GM18951 (cell line): Measurements from ENCODE around the gene THPO.

Source experiments
- POLR2A ChIP-seq: IDR thresholded peaks from 4 replicates; pipeline ENCODE4 v1.6.1; 2011; ENCODE audit warnings: mild to moderate bottlenecking; ENCODE audit not compliant: insufficient read length, insufficient read depth; ENCODE audit errors: extremely low read depth
- in situ Hi-C: fragments of 300-500 bp; cut with MboI; formaldehyde crosslinking; loops from one replicate; pipeline ENCODE4 v1.12.0; 2022; ENCODE audit warnings: low sequenced_read_pairs, mixed read lengths, inconsistent platforms; ENCODE audit not compliant: unreplicated experiment

THPO gene

DNA sequence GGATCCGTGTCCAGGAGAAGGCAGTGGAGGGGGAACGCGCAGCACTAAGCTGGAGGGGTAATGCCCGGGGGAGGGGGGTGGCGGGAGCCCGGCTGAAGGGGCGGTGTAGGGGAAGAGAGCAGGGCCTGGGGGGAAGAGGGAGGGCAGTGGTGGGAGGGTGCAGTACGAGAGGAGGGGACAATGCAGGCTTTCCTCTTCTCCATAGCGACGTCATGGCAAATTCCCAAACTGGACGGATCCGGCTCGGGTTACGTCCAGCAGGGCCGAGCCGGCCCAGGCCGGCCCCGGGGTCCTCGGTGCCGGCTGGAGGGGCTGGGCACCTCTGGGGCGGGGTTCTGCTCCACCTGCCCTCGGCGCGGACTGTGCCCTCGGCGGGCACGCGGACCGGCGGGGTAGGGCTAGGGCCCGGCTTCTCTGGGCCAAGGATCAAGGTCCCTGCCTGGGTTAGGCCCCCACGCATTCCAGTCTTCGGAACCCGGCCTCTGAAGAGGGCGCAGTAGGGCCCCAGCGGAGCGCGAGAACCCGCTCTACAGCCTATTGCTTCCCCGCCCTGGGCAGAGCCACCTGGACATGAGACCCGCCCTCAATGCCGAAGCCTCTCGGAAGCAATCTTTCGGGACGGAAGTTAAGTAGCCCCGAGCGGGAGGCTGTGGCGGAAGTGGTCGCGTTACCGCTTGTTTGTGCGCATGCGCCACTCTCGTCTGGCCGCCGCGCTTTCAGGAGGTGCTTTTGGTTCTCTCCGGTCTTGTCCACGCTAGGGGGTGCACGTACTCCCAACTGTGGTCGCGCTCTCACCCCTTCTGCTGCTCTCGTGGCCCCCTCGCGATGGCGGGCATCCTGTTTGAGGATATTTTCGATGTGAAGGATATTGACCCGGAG lies 15.1 kb downstream of the THPO start:
- in situ Hi-C loops: loop anchor here (25.0 kb wide), 1 partner anchor 174 kb away; no protein-coding TSS in a partner anchor
- peak; percentile 80 for TF ChIP-seq POLR2A

DNA sequence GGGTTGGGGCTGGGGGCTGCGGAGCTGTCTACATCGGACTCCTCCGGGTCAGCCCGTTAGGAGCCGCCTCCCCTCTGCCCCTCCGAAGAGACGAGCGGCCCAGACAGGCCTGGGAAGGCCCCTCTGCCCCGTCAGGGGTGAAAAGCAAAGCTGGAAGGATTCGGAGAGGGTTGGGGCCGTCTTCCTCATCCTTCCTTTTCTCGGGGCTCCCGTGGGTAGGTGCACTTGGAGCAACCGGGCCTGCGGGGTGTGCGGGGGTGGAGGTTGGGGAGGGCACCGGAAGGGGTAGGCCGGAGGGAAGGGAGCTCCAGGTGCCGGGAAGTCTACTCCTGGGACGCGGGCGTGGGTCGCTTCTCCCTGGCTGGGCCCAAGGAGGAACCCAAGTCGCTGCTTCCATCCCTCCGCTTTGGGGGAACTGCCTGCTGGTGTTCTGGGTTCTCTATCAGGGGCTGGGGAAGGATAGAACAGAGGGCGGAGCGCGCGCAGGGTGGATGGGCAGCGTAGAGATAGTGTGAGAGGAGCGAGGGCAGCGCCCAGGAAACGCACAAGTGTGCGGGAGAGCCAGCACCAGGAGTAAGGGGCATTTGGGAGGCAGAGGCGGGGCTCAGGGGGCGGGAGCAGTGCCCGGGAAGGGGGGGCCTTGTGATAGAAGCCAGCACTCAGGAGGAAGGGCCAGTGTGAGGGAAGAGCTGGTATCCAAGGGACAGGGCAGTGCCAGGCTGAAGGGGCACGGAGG lies 15.9 kb downstream of the THPO start:
- no peak for TF ChIP-seq POLR2A
- in situ Hi-C loops: loop anchor here (25.0 kb wide), 1 partner anchor 175 kb away; no protein-coding TSS in a partner anchor

DNA sequence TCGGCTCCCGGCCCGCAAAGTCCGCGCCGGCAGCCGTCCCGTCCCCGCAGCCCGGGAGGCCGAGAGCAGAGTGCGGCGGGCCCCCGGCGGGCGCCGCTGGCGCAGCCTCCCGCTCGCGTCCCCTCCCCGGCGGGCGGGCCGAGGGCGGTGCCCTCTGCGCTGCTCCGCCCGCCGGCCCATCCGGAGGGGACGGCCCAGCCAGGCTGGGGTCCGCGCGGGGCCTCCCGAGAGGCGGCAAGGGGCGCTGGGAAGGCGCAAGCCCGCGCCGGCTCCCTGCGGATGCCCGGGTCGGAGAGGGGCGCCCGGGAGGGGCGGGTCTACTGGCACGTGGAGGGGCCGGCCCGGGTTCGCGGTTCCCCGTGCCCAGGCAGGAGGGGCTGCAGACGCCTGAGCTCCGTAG lies 16.5 kb downstream of the THPO start, which contains the start of the genes CLCN2 and POLR2H:
Gene CLCN2 (minus strand): TSS at position 74 of the 400 bp plus-strand sequence. CDS start 126 bp downstream, outside the sequence.
Gene POLR2H (plus strand): TSS at position 179 of the 400 bp plus-strand sequence. CDS start 1,783 bp downstream, outside the sequence.
- in situ Hi-C loops: loop anchor here (25.0 kb wide), 1 partner anchor 176 kb away; no protein-coding TSS in a partner anchor
- peak; percentile 54 for TF ChIP-seq POLR2A

DNA sequence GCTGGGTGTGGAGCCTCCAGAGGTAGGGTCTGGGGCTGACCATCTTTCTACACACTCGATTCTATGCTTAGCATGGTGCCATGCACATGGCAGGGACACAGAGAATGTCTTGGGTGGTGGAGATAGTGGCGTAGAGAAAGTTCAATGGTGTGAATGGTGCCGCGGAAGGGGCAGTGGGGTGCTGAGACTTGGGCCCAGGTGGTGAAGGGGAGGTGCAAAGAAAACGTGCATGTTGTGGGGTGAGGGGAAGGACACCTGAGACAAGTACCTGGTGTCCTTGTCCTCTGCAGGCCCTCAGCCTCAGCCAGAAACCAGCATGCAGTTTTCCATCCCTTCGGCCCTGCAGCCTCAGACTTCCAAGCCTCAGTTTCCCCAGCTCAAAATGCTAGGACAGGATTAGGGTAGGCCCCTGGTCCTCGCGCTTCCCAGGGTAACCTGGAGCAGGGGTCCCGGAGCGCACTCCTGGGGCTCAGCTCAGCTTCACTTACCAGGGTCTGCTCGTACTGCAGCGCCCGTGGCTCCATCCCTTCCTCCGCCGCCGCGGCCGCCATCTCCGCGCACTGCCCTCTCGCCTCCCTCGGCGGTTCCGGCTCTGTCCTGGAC lies 17.0 kb downstream of the THPO start:
- in situ Hi-C loops: loop anchor here (25.0 kb wide), 1 partner anchor 176 kb away; no protein-coding TSS in a partner anchor
- no peak for TF ChIP-seq POLR2A

DNA sequence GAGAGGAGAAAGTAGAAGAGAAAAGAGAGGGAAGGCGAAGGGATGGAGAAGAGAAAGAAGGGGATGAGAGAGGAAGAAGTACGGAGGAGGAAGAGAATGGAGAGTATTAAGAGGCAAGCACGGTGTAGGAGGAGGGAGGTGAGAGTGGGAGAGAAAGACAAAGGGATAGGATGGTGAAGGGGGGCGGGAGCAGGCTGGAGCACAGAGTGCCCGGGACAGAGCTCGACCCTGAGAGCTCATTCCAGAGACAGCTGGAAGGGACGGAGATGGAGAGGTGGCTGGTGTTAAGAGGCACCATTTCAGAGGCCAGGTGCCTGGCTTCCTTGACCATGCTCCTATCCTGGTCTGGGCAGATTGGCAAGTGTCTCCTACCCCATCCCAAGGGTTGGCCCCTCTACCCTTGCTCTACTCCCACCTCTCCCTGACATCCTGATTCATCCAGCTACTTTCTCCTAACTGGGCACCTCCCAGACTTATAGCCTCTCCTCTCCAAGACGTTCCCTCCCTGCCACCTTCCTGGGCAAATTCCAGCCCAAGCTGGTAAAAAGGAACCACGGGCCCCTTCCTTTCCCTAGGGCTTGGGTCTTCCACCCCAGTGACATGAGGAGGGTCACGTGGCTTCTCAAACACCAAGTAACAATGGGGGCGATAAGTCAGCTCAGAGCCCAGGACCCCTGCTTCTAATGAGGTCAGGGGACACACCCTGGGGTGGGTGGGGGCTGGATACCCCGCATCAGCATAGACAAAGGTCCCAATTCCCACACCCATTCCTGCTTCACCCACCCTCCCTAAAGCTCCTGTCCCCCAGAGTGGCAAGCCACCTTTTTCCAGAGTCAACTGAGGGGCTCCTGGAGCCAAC lies 17.7 kb downstream of the THPO start:
- in situ Hi-C loops: loop anchor here (25.0 kb wide), 1 partner anchor 177 kb away; no protein-coding TSS in a partner anchor
- TF ChIP-seq POLR2A: no peak

DNA sequence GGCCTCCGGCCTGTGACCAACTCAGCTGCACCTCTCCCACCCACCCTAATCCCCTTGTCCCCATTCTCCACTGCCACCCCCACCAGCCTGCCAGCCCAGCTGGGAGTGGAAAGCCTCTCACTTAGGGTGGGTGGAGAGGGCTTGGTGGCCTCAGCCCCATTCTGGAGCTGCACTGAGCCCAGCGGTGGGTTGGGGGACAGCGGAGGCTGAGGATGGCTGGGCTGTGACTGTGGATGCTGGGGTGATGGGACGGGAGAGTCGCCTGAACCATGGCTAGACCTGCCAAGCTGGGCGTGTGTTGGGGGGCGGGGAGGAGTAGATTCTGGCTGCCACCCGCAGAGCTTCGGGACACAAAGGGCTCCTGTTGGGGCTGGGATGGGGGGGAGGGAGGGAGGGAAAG lies 18.4 kb downstream of the THPO start:
- no peak for TF ChIP-seq POLR2A
- in situ Hi-C loops: loop anchor here (25.0 kb wide), 1 partner anchor 178 kb away; no protein-coding TSS in a partner anchor

DNA sequence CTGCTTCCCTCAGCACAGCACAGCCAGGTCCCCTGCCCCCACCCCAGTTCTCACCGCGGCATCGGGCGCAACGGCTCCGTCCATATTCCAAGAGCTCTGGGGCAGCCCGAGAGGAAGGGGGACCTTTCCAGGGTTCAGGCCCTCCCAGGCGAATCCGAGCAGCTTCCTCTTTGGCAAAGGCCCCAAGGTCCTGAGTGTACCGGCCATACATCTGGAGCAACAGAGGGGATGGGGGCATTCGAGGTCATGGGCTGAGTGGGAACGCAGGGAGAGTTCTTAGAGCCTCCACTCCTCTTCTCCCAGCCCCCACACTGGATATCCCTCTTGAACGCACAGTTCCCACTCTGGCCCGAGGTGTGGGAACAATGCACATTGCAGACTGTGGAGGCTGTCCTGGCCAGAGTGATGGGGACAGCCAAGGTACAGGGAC lies 19.1 kb downstream of the THPO start:
- in situ Hi-C loops: loop anchor here (25.0 kb wide), 1 partner anchor 178 kb away; no protein-coding TSS in a partner anchor
- TF ChIP-seq POLR2A: no peak

DNA sequence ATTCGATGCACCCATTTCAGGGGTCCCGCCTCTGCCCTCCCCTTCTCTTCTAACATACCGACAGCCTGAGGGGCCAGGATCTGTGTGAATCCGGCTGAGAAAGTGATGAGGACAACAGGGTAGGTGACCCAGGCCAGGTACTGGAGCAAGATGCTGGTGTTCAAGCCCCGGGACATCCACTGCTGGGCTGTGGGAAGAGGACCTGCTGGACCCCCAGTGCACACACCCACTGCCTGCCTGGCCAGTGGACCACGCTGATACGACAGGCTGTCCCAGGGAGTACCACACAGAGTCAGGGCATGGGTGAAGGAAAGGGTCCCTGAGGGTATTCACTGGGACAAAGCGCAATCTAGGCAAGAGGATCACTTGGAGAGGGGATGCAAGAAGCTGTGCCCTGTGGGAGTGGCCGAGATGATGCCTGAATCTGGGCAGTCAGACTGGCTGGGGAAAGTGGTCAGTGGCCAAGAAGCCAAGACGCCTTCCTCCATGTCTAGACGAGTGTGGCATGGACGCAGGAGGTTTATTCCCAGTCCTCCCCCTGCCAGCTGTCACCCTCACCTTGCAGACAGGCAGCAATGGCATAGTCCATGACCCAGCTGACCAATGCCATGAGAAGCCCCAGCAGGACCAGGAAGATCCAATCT lies 19.8 kb downstream of the THPO start:
- TF ChIP-seq POLR2A: no peak
- in situ Hi-C loops: loop anchor here (25.0 kb wide), 1 partner anchor 179 kb away; no protein-coding TSS in a partner anchor

DNA sequence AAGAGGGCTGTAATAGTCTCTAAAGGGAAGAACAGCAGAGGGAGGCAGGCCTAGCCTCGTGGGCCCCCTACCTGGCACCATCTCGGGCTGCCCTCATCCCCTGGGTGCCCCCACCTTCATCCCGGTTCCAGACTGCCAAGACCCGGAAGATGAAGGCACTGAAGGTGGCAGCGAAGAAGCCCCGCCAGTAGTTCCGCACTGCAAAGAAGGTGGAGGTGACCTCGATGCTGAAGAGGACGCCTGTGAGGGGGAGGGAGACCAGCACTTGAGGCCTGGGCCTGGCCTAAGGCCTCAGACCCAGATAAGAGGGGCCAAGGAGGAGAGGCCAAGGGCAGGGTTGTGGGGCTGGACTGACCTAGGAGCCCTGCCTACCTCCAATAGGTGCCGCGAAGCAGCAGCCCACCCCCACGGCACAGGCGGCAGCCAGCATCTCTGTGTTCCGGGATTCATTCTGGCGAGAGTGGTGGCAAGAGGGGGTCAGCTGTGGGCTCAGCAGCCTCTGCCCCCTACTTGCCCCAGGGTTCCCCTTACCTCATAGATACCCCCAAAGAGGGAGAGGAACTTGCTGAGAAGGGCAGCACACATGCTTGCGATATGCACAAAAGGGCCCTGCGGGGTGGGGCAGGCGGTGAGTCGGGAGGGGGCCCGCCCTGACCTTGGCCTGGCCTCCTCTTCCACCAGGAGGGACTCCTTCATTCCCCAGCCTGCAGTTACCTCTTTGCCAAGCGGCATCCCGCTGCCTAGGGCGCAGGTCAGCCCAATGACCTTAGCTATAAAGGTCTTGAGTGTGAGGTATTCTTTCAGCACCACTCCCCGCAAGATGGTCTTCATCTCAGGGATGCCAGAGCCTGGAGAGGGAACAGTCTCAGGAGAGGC lies 20.5 kb downstream of the THPO start:
- TF ChIP-seq POLR2A: no peak
- in situ Hi-C loops: loop anchor here (25.0 kb wide), 1 partner anchor 180 kb away; no protein-coding TSS in a partner anchor

DNA sequence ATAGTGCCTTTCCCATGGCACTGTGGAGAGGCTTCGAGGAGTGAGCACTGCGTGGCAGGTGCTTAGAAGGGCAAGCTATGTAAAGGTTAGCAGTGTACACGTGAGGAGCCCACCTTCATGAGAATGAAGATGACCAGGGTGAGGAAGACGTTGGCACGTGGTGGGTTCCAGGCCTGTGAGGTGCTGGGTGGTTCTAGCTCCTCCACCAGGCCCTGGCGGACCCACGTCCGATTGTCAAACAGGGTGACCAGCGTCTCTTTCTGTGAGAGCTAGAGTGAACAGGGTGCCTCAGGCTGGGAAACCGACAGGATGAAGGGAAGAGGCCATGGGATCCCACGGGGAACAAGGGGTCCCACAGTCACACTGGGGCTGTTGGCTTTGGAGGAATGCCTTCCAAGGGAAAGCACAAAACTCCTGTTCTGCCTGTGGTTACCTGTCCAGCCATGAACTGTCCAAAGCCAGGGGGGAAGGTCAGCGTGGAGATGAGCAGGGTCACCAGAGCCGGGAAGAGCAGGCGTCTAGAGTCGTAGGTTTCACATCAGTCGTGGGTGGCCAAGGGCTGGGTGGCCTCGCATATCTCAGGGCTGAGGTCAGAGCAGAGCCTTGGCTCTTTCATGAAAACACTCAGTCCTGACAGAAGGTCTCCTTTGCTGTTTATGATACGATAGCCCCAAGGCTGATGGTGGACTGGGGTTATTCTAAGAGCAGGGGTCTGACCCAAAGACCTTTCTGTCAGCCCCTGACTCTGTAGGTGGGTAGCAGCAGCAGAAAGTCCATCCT lies 22.6 kb downstream of the THPO start:
- no peak for TF ChIP-seq POLR2A
- in situ Hi-C loops: loop anchor here (25.0 kb wide), 1 partner anchor 182 kb away; no protein-coding TSS in a partner anchor

DNA sequence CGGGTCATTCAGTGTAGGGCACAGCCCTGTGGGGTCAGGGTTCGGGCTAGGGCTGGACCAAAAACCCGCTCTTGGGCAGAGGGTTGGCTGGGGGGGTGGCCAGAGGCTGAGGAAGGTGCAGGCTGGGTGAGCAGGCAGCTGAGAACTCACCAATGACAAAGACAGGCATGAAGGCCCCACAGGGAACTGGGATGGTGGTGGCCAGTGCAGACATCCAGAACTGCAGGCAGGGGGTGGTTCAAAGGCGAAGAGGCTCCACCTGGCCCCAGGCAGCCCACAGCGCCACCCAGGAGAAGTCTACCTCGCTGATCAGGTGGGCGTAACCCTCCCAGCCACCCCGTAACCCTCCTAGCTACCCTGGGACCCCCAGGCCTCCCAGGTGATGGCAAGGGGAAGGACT lies 23.3 kb downstream of the THPO start:
- in situ Hi-C loops: loop anchor here (25.0 kb wide), 1 partner anchor 183 kb away; no protein-coding TSS in a partner anchor
- no peak for TF ChIP-seq POLR2A
